ENCODE results near the gene LYPD1. TPM values are rescaled to one million over a fixed set of nuclear protein-coding genes. Genes with fewer than 3 reads are reported as not detected.

Gene LYPD1
- total and polyA plus RNA-seq, 9 of the 15 experiments (the other 6 are each of a cell fraction or from before 2014, with no cell fraction given) = not detected

- no peaks in the 10 kb centered on the region for H3K9me3 ChIP-seq (replicated peaks; ENCODE audit: control insufficient read depth, insufficient read depth, low read depth, low read length)
- no peak for ATAC-seq
- no peaks in the 10 kb centered on the region for H3K79me2 ChIP-seq (ENCODE audit: control insufficient read depth, insufficient read depth, low read length)
- H2AFZ ChIP-seq (ENCODE audit: low read depth, low read length) = no peak overlapping the region
- no peaks in the 10 kb centered on the region for H3K4me1 ChIP-seq (replicated peaks in 1 of 2; ENCODE audit: control insufficient read depth in 2 of 2, insufficient read depth in 2 of 2, low read length in 2 of 2)
- no peaks in the 10 kb centered on the region for H4K20me1 ChIP-seq (replicated peaks; ENCODE audit: control insufficient read depth, insufficient read depth, low read length)
- H3K36me3 ChIP-seq (ENCODE audit: control insufficient read depth, insufficient read depth, low read length) = no peaks in the 10 kb centered on the region
- in situ Hi-C loops (cut with MboI) (no loop called here), intact Hi-C loops (cut with micrococcal nuclease) (no loop called here)
- TF ChIP-seq NR2F6 (CRISPR knock-in tag; IDR thresholded peaks at IDR 0.05) = no peak
- no peak overlapping the region for H3K4me3 ChIP-seq
- 0% methylated on average over 7 of the region's 7 CpGs for WGBS (ENCODE audit: insufficient coverage, low coverage, missing lambda C conversion rate)
- FAIRE-seq = no peak
- POLR2A ChIA-PET = interaction anchor here (0.5 kb wide), 1 partner anchor 823 kb away, joined by 3 read pairs; no protein-coding TSS in a partner anchor
- H3K27ac ChIP-seq (ENCODE audit: extremely low read depth, low read depth, low read length) = no peak overlapping the region
- no TSS peak for BruUV-seq (replicated peaks)
- no peak overlapping the region for H3K4me2 ChIP-seq (ENCODE audit: insufficient read depth, low read length)
- CTCF ChIA-PET (ENCODE audit: low intra/inter-chr PET ratio) = no interaction called here
- no peaks in the 10 kb centered on the region for H3K9me1 ChIP-seq (ENCODE audit: control insufficient read depth, insufficient read depth, low read length)
- no peak overlapping the region for H3K9ac ChIP-seq (ENCODE audit: insufficient read depth in 1 of 2, low read depth in 2 of 2, low read length in 2 of 2)
- H3K27me3 ChIP-seq (ENCODE audit: control insufficient read depth in 2 of 2, insufficient read depth in 2 of 2, low read length in 2 of 2) = no peaks in the 10 kb centered on the region
- DNase-seq (ENCODE audit: extremely low read depth in 1 of 4, low spot score in 3 of 4) = no peak
These were observed 45.7 kb upstream of the LYPD1 start for GRCh38 chr2:132715386-132716351.

- H3K79me2 ChIP-seq (ENCODE audit: control insufficient read depth, insufficient read depth, low read length) = no peaks in the 10 kb centered on the region
- no peaks in the 10 kb centered on the region for H3K36me3 ChIP-seq (ENCODE audit: control insufficient read depth, insufficient read depth, low read length)
- CTCF ChIA-PET (ENCODE audit: low intra/inter-chr PET ratio) = no interaction called here
- H4K20me1 ChIP-seq (replicated peaks; ENCODE audit: control insufficient read depth, insufficient read depth, low read length) = no peaks in the 10 kb centered on the region
- no TSS peak for BruUV-seq (replicated peaks)
- POLR2A ChIA-PET = interaction anchor here (1.1 kb wide), 1 partner anchor 13 kb away, joined by 3 read pairs; no protein-coding TSS in a partner anchor
- H3K9me3 ChIP-seq (replicated peaks; ENCODE audit: control insufficient read depth, insufficient read depth, low read depth, low read length) = no peaks in the 10 kb centered on the region
- no peak overlapping the region for H3K4me2 ChIP-seq (ENCODE audit: insufficient read depth, low read length)
- ATAC-seq (no peak), DNase-seq (ENCODE audit: extremely low read depth in 1 of 4, low spot score in 3 of 4) (no peak), FAIRE-seq (no peak)
- H3K9me1 ChIP-seq (ENCODE audit: control insufficient read depth, insufficient read depth, low read length) = no peaks in the 10 kb centered on the region
- H3K27me3 ChIP-seq (ENCODE audit: control insufficient read depth in 2 of 2, insufficient read depth in 2 of 2, low read length in 2 of 2) = no peaks in the 10 kb centered on the region
- H2AFZ ChIP-seq (ENCODE audit: low read depth, low read length) = no peak overlapping the region
- intact Hi-C loops (cut with micrococcal nuclease) (no loop called here), in situ Hi-C loops (cut with MboI) (no loop called here)
- no peaks in the 10 kb centered on the region for H3K4me1 ChIP-seq (replicated peaks in 1 of 2; ENCODE audit: control insufficient read depth in 2 of 2, insufficient read depth in 2 of 2, low read length in 2 of 2)
- WGBS (ENCODE audit: insufficient coverage, low coverage, missing lambda C conversion rate) = 0% methylated on average over 4 of the region's 4 CpGs
- no peak overlapping the region for H3K4me3 ChIP-seq
- H3K27ac ChIP-seq (ENCODE audit: extremely low read depth, low read depth, low read length) = no peak overlapping the region
- no peak overlapping the region for H3K9ac ChIP-seq (ENCODE audit: insufficient read depth in 1 of 2, low read depth in 2 of 2, low read length in 2 of 2)
- no peak for TF ChIP-seq MXD1 (CRISPR knock-in tag; IDR thresholded peaks at IDR 0.05; ENCODE audit: borderline replicate concordance, poor library complexity, severe bottlenecking)
- TF ChIP-seq ZNF212 (CRISPR knock-in tag; IDR thresholded peaks at IDR 0.05) = no peak
These were observed 33.4 kb upstream of the LYPD1 start for GRCh38 chr2:132703396-132703795.
